GM21619 (cell line): ENCODE data around the gene GPR78.

Experiments
- ATAC-seq: cut with Tn5 transposase; IDR thresholded peaks from one replicate; pipeline ENCODE4 v1.9.1; 2021; ENCODE audit not compliant: unreplicated experiment

The GPR78 gene

DNA sequence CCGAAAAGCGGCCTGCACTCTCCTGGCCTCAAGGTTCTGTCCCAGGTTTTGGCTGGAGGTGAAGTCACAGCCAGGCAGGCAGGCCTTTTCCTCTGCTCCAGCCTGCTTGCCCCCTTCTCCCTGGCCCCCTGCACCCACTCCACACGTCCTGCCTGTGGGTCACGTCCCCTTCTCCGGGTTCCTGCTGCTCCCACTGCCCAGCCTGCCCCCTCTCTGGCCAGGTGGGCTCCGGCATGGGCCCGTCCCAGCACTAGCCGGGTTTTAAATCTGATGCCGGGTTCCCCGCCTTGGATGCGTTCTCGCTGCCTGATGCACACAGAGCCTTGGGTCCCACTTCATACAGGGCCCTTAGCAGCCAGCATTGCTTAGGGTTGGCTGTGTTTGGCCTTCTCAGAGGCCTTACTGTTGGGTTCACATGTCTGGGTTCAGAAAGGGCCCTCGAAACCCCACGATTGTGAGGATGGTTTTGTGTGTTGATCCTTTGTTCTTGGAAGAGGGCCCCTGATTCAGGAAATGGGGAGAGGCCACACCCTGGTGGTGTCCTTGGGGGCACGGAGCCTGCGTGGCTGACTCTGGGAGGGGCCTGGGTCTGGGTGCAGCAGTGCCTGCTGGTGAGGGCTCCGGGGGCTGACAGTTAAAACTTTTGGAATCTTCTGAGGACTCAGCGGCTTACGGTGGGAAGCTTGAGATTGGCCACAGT lies 18.3 kb downstream of the GPR78 start:
- no peak for ATAC-seq

- no peak for ATAC-seq
These were observed 18.9 kb downstream of the GPR78 start for GRCh38 chr4:8599091-8599460.

- no peak for ATAC-seq
These were observed 19.5 kb downstream of the GPR78 start for GRCh38 chr4:8599657-8600056.

- no peak for ATAC-seq
These were observed 20.1 kb downstream of the GPR78 start for GRCh38 chr4:8600266-8600665.

- no peak for ATAC-seq
These were observed 20.5 kb downstream of the GPR78 start for GRCh38 chr4:8600686-8601085.

- no peak for ATAC-seq
These were observed 20.9 kb downstream of the GPR78 start for GRCh38 chr4:8601086-8601485.

DNA sequence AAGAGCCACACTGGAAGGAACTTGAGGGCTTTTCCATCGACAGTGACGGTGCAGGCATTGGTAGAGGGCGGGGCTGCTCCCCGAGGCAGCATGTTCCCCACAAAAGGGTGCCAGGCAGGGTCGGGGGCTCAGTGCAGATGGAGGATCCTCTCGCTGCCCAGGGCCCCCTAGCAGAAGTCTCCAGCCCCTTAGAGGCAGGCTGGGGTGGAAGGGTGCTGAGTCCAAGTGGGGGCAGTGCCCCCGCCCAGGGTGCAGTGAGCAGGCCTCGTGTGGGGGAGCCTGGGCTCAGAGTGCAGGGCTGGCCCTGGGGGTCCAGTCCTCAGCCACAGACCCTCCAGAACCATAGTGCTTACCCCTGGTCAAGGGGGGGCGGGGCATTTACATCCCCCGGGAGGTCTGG lies 21.4 kb downstream of the GPR78 start:
- ATAC-seq: no peak

DNA sequence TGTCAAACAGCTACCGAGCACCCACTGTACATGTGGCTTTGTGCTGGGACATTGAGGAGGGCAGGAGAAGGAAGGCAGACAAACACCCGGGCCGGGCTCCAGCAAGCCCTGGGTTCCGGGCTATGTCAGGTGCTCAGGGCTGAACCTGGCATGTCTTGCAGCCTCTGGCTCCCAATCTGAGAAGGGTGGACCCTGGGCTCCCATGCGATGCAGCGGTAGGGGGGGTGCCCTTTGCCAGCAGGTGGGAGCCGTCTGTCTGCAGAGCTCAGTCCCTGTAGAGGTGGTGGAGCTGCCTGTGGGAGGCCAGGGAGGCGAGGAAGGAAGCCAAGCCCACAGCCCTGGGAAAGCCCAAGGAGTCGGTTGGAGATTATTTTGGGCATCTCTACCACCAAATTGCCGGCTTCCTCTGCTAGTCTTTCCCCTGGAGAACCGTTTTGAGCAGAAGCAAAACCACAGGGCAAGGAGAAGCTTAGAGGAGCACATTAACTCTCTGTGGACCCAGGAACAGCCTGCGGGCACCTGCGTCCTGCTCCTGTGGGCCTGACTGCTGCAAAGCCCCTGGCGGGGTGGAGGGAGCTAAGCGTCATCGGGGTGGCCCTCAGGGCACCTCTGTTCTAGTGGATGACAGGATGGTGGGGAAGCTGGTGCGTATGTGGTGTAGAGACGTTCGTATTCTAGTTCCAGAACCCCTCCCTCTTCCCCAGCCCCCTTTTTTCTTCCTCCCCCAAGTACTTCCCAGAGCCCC lies 22.7 kb downstream of the GPR78 start:
- ATAC-seq: no peak

- no peak for ATAC-seq
These were observed 23.7 kb downstream of the GPR78 start for GRCh38 chr4:8603931-8604330.

DNA sequence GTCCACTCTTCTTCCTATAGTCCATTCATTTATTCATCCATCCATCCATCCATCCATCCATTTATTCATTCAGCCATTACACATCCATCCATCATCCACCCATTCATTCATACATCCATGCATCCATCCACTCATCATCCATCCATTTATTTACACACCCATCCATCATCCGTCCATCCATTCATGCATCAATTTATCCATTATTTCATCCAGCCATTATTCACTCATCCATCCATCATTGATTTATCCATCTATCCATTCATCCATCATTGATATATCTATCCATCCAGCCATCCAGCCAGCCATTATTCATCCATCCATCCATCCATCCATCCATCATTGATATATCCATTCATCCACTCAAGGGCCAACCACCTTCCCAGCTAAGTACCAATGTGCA lies 25.1 kb downstream of the GPR78 start:
- ATAC-seq: no peak

DNA sequence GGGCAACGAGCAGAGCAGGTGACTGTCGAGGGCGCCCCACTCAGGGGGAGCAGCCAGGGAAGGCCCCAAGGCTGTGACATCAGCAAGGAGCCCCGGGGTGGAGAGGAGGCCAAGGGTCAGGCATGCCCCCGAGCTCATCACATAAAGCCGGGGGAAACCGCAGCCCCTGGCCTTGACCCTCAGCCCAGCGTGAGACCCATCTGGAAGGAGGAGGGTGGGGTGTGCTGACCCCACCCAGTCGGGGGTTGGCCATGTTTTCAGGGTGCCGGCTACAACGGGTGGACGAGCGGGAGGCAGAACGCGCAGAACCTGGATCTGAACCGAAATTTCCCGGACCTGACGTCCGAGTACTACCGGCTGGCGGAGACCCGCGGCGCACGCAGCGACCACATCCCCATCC lies 26.3 kb downstream of the GPR78 start:
- ATAC-seq: no peak

GRCh38 chr4:8606966-8607365 lies 26.8 kb downstream of the GPR78 start:
- ATAC-seq: no peak

DNA sequence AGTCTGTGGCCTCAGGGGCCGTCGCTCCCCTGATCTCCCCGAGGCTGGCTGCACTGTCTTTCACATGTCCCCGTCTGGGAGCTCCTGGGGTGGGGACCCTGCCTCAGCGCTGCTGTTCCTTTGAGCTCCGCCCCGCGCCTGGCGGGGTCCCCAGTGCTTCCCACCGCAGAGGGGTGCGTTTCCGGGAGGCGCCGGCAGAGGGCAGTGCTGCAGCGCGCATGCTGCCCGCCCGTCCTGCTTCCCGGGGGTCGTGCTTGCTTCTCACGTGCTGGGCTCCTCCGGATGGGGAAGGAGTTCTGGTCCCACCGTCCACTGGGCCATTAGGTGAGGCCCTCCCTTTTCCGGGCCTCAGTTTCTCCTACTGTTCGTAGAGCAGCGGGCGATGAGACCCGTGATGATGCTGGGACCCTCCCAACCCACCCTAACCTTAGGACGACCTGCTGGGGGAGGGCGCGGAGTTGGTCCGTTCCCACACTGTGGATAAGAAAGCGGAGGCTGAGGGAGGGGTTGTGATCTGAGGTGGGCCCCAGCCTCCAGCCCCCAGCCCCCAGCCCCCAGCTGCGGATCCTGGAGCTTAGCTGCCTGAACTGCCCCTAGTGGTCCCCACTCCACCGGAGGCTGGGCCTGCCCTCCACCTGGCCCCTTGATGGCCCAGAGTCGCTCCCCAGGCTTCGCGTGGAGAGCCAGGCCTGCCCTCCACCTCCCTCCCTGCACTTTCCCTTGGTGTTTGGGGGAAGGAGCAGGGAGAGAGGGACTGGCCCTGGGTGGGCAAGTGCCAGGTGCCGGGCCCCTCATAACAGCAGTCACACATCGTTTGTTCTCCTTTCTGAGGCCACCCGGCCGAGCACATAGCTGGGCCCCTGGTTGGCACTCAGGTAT lies 27.6 kb downstream of the GPR78 start:
- ATAC-seq: no peak

GRCh38 chr4:8608714-8609391 lies 28.7 kb downstream of the GPR78 start:
- no peak for ATAC-seq

GRCh38 chr4:8609406-8609805 lies 29.2 kb downstream of the GPR78 start:
- no peak for ATAC-seq

DNA sequence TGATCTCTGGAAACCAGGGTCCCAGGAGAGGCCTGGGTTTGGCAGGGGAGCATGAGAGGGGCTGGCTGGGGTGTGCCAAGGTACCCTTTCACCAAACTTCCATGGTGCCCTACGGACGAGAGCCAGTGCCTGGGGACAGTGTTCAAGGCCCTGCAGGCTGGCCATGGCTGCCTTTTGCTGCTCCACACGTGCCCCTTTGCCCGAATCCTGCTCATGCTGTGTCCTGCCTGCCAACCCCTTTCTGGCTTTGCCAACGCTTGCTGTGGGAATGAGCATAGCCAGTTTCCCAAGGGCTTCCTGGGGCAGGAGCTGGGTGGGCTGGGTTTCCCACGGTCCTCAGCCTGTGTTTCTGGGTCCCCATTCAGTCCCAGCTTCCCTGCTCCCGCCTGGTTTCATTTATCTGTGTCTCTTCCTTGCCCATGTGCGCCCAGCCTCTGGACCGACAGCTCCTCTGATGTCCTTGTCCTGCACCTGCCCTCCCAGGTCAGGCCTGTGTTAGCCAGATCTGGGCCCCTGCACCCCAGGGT lies 29.7 kb downstream of the GPR78 start:
- ATAC-seq: no peak

- ATAC-seq: no peak
These were observed 30.8 kb downstream of the GPR78 start for GRCh38 chr4:8610858-8611616.

GRCh38 chr4:8612646-8613045 lies 32.5 kb downstream of the GPR78 start:
- no peak for ATAC-seq

DNA sequence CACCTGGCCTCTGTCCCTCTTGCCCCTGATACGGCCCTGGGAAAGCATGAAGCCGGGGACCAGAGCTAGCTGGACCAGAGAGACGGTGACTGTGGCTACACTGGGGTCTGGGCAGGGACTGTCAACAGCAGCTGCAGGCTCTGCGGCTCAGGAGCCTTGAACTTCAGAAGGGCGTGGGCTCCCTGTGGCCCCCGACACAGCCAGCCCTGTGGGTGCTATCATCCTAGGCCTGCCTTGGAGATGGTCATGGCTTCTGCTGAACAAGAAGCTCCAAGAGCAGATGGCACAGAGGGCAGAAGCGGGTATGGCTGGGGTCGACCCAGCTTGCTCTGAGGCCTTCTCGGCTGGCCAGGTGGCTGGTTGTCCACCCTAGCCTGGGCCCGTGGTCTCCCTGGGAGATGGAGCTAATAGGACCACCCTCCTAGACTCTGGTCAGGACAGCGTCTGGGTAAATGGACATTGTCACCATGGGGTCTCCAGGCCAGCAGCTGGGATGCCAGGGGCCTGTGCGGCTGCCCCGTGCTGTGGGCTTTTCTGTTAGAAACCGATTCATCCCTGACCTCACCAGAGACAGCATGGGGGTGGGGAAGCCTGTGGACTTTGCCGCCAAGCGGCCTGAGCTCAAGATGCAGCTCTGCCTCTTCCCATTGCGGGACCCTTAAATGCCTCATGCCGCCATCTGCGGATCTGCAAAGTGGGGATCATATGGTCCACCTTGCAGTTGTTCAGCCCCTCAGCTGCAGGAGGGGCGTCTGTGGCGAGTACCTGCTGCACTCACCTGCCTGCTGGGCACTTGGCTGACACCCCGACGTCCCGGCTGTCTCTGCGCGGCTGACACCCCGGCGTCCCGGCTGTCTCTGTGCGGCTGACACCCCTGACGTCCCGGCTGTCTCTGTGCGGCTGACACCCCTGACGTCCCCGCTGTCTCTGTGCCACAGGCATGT lies 33.5 kb downstream of the GPR78 start:
- no peak for ATAC-seq
